Endothelial cell of umbilical vein (primary cell): Measurements from ENCODE around the gene ZDHHC14. TPM values are rescaled to one million over a fixed set of nuclear protein-coding genes. Genes with fewer than 3 reads are reported as not detected.
A peak's percentile ranks its signal among the peaks of the same experiment; 100 is the strongest.

Experiments
- BruUV-seq: library from RNA; stranded (reverse); fragments of 400-500 nt; replicated peaks from 2 replicates; lab custom pipeline; 2021; lab: Mats Ljungman, UMichigan
- CTCF ChIA-PET: fragments of 300-600, 350-600 bp; sonication (Branson Sonifier 250); formaldehyde crosslinking; loops from one replicate; lab custom pipeline; 2021; ENCODE audit warnings: antibody characterized with exemption, inconsistent platforms; lab: Charles Lee
- POLR2A ChIA-PET: fragments of 300-600, 350-600 bp; sonication (Branson Sonifier 250); formaldehyde crosslinking; loops from one replicate; lab custom pipeline; 2021; ENCODE audit warnings: antibody characterized with exemption, inconsistent platforms; lab: Charles Lee
- DNase-seq: peaks from one replicate; pipeline ENCODE4 v3.0.0-alpha.2; 2011; ENCODE audit warnings: low read depth, low spot score
- FAIRE-seq: peaks from 2 replicates; lab custom pipeline; 2011; peaks lifted over from hg19 to GRCh38; lab: Jason Lieb, UNC
- H2AFZ ChIP-seq: 2 replicates; pipeline ENCODE4 v1.6.0; 2012; ENCODE audit warnings: low read depth, low read length, control low read depth, inconsistent platforms
- H3K27ac ChIP-seq: 2 replicates; pipeline ENCODE4 v1.5.1; 2011; ENCODE audit warnings: low read depth, mild to moderate bottlenecking, control low read depth, low read length, moderate library complexity; ENCODE audit not compliant: insufficient read depth
- H3K27me3 ChIP-seq, 2 experiments: 2 replicates each; pipeline versions ENCODE4 v1.6.0 to v1.6.1; 2011; ENCODE audit warnings: low read length in 2 of 2, mixed read lengths in 1 of 2; ENCODE audit not compliant: control insufficient read depth in 2 of 2, insufficient read depth in 2 of 2
- H3K36me3 ChIP-seq, 2 experiments: 2 replicates in 1 of 2; 3 replicates in 1 of 2; pipeline ENCODE4 v1.5.1; 2011; ENCODE audit warnings: low read length in 2 of 2, mild to moderate bottlenecking in 1 of 2, moderate library complexity in 1 of 2; ENCODE audit not compliant: control insufficient read depth in 2 of 2, insufficient read depth in 2 of 2; ENCODE audit errors: extremely low read depth in 1 of 2
- H3K4me1 ChIP-seq: 3 replicates; pipeline ENCODE4 v1.5.1; 2011; ENCODE audit warnings: mild to moderate bottlenecking, low read length; ENCODE audit not compliant: control insufficient read depth, insufficient read depth; ENCODE audit errors: extremely low read depth
- H3K4me2 ChIP-seq: 2 replicates; pipeline ENCODE4 v1.6.1; 2011; ENCODE audit warnings: low read length, control low read depth, mixed read lengths; ENCODE audit not compliant: insufficient read depth
- H3K4me3 ChIP-seq, 3 experiments: fragments of 200-600 bp in 1 of 3; sonication (generic), shearing (Covaris generic) in 1 of 3; replicated peaks in 1 of 3; 2 replicates each; pipeline ENCODE4 v1.5.1; 2011 to 2016; ENCODE audit warnings: control low read depth in 3 of 3, low read length in 3 of 3, mild to moderate bottlenecking in 2 of 3, inconsistent platforms in 1 of 3, low read depth in 1 of 3, moderate library complexity in 1 of 3; ENCODE audit not compliant: insufficient read depth in 1 of 3
- H3K79me2 ChIP-seq: 2 replicates; pipeline ENCODE4 v1.6.0; 2012; ENCODE audit warnings: low read length, inconsistent platforms; ENCODE audit not compliant: control insufficient read depth, insufficient read depth
- H3K9ac ChIP-seq: replicated peaks from 2 replicates; pipeline ENCODE3; 2011; ENCODE audit warnings: low read length, control low read depth; ENCODE audit not compliant: insufficient read depth; ENCODE audit errors: extremely low read depth
- H3K9me1 ChIP-seq: replicated peaks from 3 replicates; pipeline ENCODE4 v1.6.0; 2011; ENCODE audit warnings: mild to moderate bottlenecking, low read length; ENCODE audit not compliant: control insufficient read depth, insufficient read depth; ENCODE audit errors: extremely low read depth
- H3K9me3 ChIP-seq: replicated peaks from 2 replicates; pipeline ENCODE4 v1.5.1; 2012; ENCODE audit warnings: low read length, inconsistent platforms; ENCODE audit not compliant: control insufficient read depth, insufficient read depth
- H4K20me1 ChIP-seq: replicated peaks from 2 replicates; pipeline ENCODE3; 2011; ENCODE audit warnings: mild to moderate bottlenecking, low read length; ENCODE audit not compliant: control insufficient read depth, insufficient read depth; ENCODE audit errors: extremely low read depth
- CTCF ChIP-seq, 2 donors: IDR thresholded peaks; 1 replicate in 1 of 2; 2 replicates in 1 of 2; pipeline ENCODE4 v1.5.1; 2011; ENCODE audit warnings: low read length in 2 of 2, mild to moderate bottlenecking in 2 of 2, moderate library complexity in 2 of 2, control low read depth in 1 of 2, inconsistent platforms in 1 of 2, low read depth in 1 of 2; ENCODE audit not compliant: insufficient read depth in 1 of 2; ENCODE audit errors: extremely low read depth in 1 of 2
- EZH2 ChIP-seq: IDR thresholded peaks from 2 replicates; pipeline ENCODE4 v1.6.1; 2012; ENCODE audit warnings: borderline replicate concordance, low read depth, mild to moderate bottlenecking, moderate library complexity, low read length, inconsistent platforms; ENCODE audit not compliant: severe bottlenecking
- FOS ChIP-seq: IDR thresholded peaks from 2 replicates; pipeline ENCODE4 v1.6.1; 2011; ENCODE audit warnings: mild to moderate bottlenecking, low read length, moderate library complexity, borderline replicate concordance; ENCODE audit not compliant: insufficient read depth
- GATA2 ChIP-seq: IDR thresholded peaks from 2 replicates; pipeline ENCODE4 v1.7.0; 2011; ENCODE audit warnings: low read depth, mild to moderate bottlenecking, moderate library complexity, mixed read lengths, low read length; ENCODE audit not compliant: insufficient read length, insufficient read depth
- JUN ChIP-seq: IDR thresholded peaks from 2 replicates; pipeline ENCODE4 v1.6.1; 2011; ENCODE audit warnings: borderline replicate concordance, low read depth; ENCODE audit not compliant: insufficient read length, insufficient read depth
- MAX ChIP-seq: IDR thresholded peaks from 2 replicates; pipeline ENCODE4 v1.6.1; 2011; ENCODE audit not compliant: insufficient read depth, insufficient read length
- MYC ChIP-seq: IDR thresholded peaks from one replicate; pipeline ENCODE4 v1.6.1; 2011; ENCODE audit warnings: mild to moderate bottlenecking, low read depth, low read length
- POLR2A ChIP-seq: IDR thresholded peaks from 2 replicates; pipeline ENCODE4 v1.6.1; 2012; ENCODE audit warnings: low read depth, mild to moderate bottlenecking, control low read depth, low read length
- POLR2AphosphoS5 ChIP-seq: IDR thresholded peaks from 2 replicates; pipeline ENCODE4 v1.6.1; 2012; ENCODE audit warnings: low read depth, mild to moderate bottlenecking, control low read depth, low read length, moderate library complexity; ENCODE audit not compliant: insufficient read depth
- dilution Hi-C: fragments of 300-500 bp; cut with MboI; formaldehyde crosslinking; loops from one replicate; pipeline ENCODE4 v1.15.0; 2019; ENCODE audit warnings: low sequenced_read_pairs; ENCODE audit not compliant: extremely low pct_ligation_motif_present
- intact Hi-C: fragments of 100-400 bp; cut with micrococcal nuclease; formaldehyde crosslinking; loops from one replicate; pipeline ENCODE4 v1.10.0; 2022
- polyA plus RNA-seq, 4 experiments: library from polyadenylated mRNA; depleted of rRNA in 3 of 4; stranded (reverse) in 3 of 4; unstranded in 1 of 4; fragments of >200 nt; gene quantifications; 2 replicates each; pipeline versions ENCODE4 v1.2.1 to v1.2.3, GENCODE V29; 2011 to 2012; ENCODE audit warnings: missing spikeins in 1 of 4
- total RNA-seq: library from RNA; stranded (reverse); gene quantifications from 2 replicates; pipeline ENCODE4 v1.2.3, GENCODE V29; 2021

ZDHHC14 gene
- total and polyA plus RNA-seq, 2 donors (not counting 3 experiments of a cell fraction or from before 2014, with no cell fraction given), result 23.0 to 25.6 TPM

DNA sequence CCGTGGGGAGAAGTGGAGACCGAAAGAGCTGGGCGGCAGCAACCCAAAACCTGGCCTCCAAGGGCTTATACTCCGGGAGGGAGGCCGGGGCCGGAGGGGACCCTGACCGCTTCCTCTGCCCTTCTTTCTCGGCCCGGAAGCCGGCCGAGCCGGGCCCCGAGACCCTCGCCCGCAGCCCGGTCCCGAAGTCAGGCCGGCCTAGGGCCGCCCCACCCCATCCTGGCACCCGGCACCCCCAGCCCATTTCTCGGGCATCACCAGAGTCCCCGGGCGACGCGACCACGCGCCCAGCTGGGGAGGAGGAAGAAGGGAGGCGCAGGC is 572 bp upstream of the ZDHHC14 start:
- H2AFZ ChIP-seq, result peak overlapping the region; percentile 88
- peak overlapping the region; percentile 79 for H3K9ac ChIP-seq
- intact Hi-C loops, result loop anchor here (1.0 to 5.0 kb wide), 6 partner anchors 57 to 376 kb away; partner anchors contain the start of gene TMEM242
- no peaks in the 10 kb centered on the region for H4K20me1 ChIP-seq
- H3K4me1 ChIP-seq, result peaks cover 18% of the 10 kb centered on the region
- no peaks in the 10 kb centered on the region for H3K36me3 ChIP-seq
- peak overlapping the region; percentile 60 for H3K27ac ChIP-seq
- BruUV-seq, result TSS peak; percentile 57
- no peaks in the 10 kb centered on the region for H3K27me3 ChIP-seq
- no peaks in the 10 kb centered on the region for H3K9me1 ChIP-seq
- no peak for DNase-seq
- H3K79me2 ChIP-seq, result peaks cover 9% of the 10 kb centered on the region
- no peak for FAIRE-seq
- ChIA-PET POLR2A (interaction anchor here (0.9 kb wide), 1 partner anchor 58 kb away, joined by 4 read pairs; no protein-coding TSS in a partner anchor), CTCF (interaction anchor here (0.8 to 1.6 kb wide), 8 partner anchors 10 to 286 kb away, joined by 3 to 9 read pairs (median 4); partner anchors contain the start of gene TMEM242)
- TF ChIP-seq JUN (no peak), CTCF (IDR thresholded peaks at IDR 0.05; ENCODE audit: extremely low read depth in 1 of 2, insufficient read depth in 1 of 2, low read depth in 1 of 2, low read length in 2 of 2) (no peak), EZH2 (no peak), POLR2AphosphoS5 (no peak), POLR2A (no peak), MAX (no peak), MYC (no peak), FOS (no peak), GATA2 (no peak)
- dilution Hi-C loops, result no loop called here
- H3K4me3 ChIP-seq, result peak overlapping the region; percentile 61 to 97 (median 74)
- peak overlapping the region; percentile 95 for H3K4me2 ChIP-seq
- H3K9me3 ChIP-seq, result no peaks in the 10 kb centered on the region
